Stimulated activated CD4-positive, alpha-beta T cell treated with anti-CD3 and anti-CD28 coated beads, TNF-alpha, amount 100 ng/mL, for 48 hours (primary cell): Measurements from ENCODE around the gene ARHGAP42.
"Not testable (repeated sequence)": the region's sequence is repeated elsewhere in the genome, so short reads cannot be mapped to it uniquely, and the experiment has no call there.

ENCODE experiments used
- DNase-seq, 3 donors: peaks; one replicate each; pipeline ENCODE4 v3.0.0-alpha.2; 2020; ENCODE audit warnings: low read depth in 3 of 3

Gene ARHGAP42

DNA sequence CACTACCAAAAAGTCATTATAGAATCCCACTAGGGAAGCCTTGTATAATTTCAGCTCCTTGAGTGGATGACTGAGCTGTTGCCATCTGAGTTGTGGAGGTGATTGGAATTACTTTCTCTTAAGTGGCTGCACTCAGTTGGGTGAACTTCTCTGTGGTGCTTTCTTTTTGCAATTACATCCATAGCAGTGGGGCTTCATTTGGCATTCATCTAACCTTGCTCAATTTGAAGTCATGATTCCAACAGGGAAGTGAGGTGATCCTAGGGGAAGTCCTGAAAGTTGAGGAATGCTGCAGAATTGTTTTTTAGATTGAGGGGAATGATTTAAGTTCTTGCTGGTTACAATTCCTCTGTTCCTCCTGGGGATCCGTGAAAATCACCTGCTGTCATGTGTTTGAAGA, 39.6 kb downstream of the ARHGAP42 start:
- DNase-seq = no peak

DNA sequence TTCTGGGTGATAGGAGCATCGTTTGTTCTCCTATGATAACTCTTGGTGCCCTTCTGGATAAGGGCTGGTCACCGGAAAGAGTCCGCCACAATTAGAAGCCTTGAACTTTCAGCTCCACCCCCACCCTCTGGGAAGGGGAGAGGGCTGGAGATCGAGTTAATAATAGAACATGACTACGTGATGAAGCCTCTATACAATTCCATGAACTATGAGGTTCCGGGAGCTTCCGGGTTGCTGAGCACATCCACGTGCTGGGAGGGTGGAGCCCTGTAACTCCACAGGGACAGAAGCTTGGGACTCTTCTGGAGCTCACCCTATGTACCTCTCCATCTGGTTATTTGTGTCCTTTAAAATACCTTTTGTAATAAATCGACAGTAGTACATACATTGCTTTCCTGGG, 40.3 kb downstream of the ARHGAP42 start:
- no peak for DNase-seq

DNA sequence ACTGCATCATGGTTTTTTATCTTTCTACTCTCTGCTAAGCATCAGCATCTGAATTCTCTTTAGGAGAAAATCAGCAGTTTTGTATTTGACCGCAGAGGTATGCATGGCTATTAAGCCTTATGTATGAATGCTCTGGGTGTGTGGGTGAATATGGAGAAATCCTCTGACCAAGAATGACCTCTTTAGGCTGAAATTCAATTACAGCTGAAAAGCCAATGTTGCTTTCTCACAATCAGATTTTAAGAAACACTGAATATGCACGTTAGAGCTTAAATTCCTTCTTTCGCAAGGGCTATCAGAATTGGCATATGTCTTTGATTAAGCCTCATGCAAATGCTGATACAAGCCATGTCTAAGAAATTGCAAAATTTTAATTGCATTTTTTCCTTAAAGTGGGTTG, 43.2 kb downstream of the ARHGAP42 start:
- DNase-seq = no peak

DNA sequence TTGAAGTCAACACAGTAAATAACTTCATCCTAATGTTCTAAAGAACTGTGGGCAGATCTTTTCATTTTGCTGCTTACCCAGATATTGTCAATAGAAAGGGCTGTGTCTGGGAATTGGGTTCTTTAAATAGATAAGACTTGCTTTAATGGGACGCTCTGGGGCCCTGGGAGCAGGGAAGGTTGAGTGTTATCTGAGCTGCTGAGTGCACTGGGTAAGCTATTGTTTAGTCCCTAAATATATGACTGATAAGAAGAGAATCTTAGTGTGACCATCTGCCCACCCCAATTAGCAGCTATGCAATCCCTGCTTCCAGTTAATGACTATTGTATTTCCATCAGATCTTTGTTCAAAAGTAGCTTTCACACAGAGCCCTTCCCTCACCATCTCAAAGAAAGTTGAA, 44.4 kb downstream of the ARHGAP42 start:
- no peak for DNase-seq

DNA sequence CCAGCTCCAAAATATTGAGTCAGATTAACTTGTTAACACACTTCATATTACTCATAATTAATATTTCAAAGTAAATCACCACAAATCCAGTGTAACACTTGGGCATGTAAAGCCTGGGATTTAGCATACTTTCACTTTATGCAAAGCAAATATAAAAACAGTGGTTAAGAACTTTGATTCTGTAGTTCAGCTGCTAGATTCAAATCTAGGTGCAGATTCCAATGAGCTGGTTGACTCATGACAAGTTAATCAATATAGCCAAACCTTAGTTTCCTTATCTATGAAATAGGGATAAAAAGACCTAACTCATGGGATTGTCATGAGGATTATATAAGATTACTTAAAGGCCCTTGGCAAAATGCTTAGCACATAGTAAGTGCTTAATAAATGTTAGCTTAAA, 45.9 kb downstream of the ARHGAP42 start:
- DNase-seq = no peak

DNA sequence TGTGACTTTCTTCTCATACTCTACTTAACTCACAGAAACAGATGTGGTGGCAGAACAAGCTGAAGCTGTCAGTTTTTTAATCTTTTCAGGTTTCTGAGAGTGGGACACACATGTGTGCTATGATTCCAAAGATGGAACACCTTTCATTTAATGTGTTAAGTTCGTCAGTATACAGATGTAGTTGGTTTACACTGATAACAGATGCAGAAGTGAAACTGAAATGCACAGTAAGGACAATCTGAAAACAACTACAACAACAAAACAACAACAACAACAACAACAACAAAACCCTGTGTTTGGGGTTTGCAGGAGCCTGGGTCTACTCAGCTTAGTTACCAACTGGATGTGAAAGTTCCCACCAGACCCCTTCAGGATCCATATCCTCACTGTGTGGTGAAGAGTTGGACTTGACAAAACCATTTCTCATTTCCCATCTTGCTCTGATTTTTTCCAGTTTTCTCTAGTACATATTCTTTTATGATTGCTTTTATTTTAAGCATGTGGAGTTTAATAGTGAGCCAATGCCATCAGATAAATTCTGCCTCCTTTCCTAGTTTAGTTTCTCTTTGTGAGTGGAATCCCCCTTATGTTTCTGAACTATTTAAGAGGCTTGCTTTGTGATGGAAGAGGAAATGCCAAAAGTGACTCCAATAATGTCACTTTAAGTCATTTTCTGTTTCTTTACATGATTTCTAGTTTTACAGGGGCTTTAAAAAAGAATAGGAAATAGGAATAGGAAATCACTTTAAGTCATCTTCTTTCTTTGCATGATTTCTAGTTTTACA, 47.8 kb downstream of the ARHGAP42 start:
- DNase-seq = no peak

DNA sequence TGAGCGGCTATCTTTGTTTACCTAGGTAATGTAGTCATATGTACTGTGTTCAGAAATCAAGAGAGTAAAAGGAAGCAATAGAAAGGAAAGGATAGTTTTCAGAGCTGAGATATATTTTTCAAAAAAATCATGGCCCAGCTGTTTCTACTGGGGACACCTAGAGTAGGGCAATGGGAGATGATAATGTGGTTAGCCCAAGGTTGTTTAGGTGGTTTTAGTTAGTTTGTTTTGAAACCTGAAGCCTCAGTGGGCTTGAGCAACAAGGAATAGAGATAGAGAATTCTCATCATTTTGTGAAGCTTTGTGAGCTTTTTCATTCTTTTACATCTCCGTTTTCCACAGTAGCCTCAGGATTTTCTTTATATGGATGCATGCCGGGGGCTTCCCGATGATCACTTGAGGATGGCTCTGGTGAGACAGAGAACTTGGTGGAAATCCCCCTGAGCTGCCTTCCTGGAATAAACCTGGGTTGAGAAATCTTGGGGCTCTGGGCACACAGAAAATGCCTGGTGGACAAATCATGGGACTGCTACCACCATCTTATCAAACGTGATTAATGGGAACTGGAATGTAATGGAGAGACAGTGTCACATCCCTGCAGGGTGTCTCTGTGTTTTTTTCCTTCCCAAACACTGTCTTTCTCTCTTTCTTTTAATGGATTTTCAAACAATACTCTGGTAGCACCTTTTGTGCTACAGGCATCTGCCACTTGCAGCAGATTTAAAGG, 49.0 kb downstream of the ARHGAP42 start:
- DNase-seq = no peak

DNA sequence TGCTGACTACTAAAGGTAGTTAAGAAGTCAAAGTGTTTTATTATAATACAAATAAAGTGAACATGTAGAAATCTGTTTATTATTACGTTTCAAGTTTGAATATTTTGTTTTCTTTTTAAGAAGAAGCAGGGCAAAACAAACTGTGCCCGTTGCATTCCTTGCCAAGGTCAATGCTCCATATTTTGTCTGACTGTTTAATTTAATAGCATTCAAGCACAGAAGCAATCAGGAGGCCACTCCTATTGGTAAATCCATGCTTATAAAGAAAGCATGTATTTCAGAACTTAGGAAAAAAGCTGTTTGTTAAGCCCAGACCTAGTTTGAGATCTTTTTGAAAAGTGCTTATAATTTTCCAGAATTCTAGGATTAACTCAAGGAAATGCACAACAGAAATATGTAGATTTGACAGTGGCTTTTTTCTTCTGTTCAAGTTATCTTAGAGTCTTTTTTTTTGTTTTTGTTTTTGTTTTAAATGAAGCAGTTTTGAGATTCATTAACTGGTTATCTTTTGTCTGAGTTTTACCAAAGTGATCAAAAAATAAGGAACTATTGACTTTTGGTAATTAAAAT, 51.7 kb downstream of the ARHGAP42 start:
- no peak for DNase-seq

DNA sequence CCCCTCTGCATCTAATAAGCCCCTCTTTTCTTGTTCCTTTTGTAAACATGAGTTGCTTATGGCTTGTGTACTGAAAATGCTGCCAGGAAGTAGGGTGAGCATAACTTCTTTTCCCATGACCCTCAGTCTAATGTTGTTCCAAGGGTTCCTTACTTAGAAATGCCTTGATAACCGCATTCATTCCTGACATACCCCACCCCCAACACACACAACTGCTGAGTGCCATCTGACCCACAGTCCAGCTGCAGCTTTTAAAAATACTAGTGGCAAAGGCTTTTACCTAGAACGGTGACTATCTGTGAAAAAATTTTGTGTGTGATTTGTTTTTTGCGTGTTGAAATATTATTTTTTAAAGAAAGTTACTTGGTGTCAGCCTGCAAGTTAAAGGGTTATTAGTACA, 52.6 kb downstream of the ARHGAP42 start:
- DNase-seq = no peak

DNA sequence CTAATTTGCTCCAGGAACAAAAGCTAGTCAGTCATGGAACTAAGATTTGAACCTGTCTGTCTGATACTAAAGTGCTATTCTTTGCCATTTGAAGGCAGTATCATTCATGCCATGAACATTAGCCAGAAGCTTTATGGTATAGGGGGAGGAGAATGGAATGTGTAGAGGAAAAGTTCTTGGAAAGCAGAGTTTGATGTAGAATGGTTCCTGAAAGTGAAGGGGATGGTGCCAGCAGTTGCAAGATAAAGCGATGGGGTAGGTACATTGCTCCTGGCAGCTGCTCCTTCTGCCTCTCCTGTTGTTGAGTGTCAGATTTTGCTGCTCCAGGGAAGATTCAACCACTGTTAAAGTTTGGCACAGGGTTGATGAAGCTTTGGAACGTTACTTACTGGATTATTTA, 53.4 kb downstream of the ARHGAP42 start:
- DNase-seq = no peak

DNA sequence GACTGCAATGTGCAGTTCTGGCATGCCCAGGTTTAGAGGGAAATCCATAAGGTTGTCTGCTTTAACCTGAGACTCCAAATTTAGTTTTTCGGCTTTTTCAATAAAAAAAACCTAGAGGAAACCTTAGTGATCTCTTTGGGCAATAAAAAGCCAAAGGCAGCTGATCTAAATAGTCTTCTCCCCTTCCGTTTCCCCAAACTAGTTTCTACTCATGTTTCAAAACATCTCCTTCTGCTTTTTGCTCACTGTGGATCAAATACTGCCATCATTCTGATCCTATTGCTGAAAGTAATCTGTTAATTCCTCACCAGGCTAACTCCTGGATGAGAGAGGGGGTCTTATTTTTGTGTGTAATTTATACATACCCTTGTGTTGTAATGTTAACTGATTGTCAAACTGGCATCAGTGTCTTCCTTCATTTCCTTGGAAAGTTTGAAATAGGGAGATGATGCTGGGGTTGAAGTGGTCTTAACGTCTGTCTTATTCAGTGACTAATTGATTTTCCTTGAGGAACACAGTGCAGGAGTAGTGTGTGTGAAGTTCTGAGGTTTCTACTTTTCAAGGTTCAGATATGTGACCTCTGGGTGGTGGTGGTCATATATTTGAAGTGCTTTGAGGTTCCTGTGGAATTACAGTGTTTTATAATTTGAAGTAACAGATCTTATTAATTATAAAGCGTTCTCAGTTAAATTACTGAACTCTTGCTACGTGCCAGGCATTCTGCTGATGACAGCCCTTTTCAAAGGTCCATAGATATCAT, 55.0 kb downstream of the ARHGAP42 start:
- no peak for DNase-seq

DNA sequence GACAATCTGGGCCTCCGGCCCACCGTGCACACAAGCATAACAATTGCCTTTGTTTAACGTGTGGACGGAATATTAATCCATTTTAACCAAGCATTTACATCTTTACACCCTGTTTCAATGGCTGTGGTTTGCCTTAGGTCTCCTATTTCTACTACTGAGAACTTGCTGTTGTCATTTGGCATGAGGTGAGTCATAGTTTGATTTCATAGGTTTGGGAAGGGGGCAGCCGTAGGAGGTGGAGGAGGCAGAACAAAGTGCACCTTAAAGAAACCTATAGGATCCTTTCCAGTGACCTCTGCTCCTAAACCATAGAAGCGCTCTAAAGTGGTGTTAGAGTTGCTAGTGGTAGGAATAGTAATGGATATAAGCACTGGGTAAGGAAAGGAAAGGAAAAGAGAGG, 59.4 kb downstream of the ARHGAP42 start:
- no peak for DNase-seq

DNA sequence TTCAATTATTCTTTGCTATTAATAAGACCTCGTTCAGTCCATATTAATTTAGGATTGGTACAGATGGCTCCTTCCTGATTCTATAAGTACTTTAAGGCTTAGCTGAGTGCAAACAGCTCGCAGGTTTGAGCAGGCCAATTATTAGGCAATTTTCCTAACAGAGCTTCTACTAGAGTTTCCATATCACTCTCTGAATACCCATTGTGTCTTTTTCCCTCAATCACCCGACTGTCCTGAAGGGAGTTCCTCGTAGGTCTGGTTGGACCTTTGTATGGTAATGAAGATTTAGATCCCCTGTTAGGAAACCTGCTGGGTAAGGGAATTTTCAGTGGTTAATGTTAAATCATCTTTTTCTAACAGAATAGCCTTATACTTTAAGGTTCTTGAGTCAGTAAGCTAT, 61.1 kb downstream of the ARHGAP42 start:
- no peak for DNase-seq

DNA sequence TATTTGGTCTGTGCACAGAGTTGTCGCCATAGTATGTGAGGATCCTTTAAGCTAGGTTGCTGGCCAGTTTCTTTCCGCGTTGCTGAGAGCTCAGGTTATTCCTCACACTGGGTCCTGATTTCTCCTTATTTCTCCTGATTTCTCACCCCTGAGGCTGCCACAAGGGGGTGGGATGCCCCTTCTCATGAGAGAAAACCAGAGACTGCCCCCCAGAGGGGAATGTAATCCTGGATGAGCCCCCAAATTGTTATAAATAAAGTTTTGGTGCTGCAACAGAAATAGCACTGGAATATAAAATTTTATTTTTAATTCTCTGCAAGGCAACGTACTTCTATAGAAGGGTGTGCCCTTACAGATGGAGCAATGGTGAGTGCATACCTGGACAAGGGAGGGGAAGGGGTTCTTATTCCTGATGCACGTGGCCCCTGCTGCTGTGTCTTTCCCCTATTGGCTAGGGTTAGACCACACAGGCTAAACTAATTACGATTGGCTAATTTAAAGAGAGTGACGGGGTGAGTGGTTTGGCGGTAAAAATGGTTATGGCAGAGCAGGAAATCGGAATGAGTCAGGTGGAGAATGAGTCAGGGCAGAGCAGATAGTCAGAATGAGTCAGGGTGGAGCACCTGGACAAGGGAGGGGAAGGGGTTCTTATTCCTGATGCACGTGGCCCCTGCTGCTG, 62.9 kb downstream of the ARHGAP42 start:
- DNase-seq = not testable (repeated sequence)

DNA sequence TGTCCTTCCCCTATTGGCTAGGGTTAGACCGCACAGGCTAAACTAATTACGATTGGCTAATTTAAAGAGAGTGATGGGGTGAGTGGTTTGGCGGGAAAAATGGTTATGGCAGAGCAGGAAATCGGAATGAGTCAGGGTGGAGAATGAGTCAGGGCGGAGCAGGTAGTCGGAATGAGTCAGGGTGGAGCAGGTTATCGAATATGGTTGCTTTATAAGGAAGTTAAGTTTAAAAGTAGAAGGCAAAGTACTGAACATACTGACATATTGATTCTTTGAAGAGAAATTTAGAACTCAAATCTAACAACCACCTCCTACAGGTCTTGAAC, 63.4 kb downstream of the ARHGAP42 start:
- DNase-seq = not testable (repeated sequence)

DNA sequence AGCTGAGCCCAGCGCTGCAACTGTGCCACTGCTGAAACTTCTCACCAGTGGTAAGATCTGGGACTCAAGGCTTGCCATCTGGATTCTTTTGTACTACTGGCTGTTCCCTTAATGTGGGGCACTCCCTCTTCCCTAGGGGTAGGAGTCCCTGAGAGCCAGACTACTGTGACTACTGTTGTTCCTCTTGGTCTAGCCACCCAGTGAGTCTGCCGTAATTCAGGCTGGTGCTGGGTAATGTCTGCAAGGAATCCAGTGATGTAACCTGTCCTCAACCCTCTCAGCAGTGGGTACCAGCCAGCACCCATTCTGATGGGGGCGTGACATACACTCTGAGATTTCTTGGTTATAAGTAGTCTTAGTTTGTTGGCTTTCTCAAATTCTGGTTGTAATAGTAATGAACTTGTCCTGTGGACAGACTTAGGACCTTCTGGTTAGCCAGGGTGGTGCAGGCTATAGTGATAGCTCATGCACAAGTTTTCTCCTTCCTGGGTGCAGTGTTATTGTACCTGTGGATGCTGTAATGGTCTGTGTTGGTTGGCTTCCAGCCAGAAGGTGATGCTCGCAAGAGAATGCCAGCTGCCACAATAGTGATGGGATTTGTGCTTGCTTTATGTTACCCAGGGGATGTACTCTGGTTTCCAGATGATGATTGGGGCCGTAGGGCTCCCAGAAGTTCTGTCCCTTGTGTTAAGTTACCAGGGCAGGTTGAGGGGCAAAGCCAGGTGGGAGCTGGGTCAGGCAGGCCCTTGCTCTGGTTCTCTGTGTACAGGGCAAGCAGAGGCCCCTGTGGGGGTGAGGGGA, 65.5 kb downstream of the ARHGAP42 start:
- no peak for DNase-seq

DNA sequence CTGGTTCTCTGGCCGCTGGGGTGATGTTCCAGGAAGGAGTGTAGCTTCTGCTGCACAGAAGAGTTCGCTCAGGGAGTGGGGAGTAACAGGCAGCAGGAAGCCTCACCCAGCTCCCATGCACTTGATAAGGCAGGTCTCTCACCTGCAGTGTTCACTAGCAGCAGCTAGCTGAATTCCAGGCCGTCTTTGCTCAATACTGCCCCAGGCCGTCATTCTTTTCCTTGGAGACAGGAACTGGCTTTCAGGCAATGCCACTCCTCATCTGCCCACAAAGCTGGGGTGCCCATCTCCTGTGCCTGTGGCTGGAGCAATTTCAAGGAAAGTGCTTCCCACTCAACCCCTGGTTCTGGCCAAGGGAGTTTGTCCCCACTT, 66.1 kb downstream of the ARHGAP42 start:
- DNase-seq = no peak

DNA sequence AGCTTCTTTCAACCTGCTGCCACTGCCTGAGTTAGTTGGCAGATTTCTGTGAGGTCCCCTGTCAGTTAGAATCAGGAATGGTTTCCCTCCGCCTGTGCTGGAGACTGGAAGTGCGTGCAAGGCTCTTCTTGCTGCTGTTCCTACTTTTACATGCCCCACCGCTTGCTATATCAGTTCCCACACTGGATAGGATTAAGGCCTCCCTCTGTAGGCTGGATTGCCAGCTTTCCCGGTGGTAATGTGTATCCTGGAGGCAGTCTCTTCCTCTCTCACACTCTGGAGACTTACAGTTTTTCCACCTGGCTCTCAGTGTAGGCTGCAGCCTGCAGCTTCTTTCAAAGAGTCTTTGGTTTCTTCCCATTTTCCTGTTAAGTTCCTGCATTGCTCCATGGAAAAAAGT, 66.5 kb downstream of the ARHGAP42 start:
- no peak for DNase-seq

DNA sequence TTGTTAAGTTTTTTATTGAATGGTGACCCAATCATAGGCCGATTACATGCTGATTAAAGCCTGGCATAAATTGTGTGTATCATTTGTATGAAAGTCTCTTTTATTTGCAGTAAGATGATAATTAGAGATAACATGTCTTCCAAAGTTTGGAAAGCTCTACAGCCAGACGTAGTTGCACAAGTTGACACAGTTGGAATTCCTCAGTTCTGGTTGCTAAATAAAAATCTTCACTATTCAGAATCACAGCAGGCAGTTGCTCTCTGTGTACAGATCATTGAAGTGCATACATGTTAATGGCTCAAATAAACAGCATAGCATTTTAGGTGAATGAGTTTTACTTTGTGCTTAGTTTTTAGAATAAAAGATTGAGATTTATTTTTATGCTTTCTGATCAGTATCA, 69.5 kb downstream of the ARHGAP42 start:
- DNase-seq = no peak

DNA sequence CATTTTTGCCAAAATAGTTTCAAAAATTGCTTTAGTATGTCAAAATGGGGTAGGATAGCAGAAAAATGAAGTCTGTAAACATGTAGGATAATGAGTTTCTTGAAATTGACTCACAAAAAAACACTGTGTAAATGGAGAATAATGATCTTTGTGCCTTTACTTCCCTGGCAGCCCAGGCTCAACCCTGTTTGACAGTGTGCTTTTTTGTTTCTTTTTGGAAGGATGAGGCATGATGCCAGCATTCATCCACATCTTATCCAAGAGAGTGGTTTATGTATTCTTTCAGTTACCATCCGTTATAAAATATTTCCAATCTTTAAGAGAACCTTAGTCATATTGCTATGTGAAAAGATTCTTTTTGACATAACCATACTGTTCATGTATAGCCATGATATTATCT, 70.6 kb downstream of the ARHGAP42 start:
- DNase-seq = no peak

DNA sequence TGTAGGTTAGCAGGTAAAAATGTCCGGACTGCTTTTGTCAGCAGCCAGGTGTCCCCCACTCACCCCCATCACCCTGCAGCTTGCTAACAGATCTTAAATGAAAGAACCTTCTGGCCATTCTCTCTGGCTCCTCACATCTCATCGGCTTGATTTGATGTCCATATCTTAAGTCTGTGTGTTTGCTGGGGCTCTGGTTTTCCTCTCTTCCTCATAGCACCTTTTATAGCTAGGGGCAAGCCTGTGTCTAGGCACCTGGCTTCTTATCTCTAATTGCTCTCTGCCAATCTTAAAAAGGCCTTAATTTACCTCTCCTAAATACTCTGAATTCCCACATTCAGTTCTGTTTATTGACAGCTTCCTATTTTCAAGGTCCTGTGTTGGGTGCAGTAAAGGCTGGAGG, 72.0 kb downstream of the ARHGAP42 start:
- DNase-seq = no peak
